COLO829 (cell line): Measurements from ENCODE around the gene TP53I11.
A peak's percentile ranks its signal among the peaks of the same experiment; 100 is the strongest.

ENCODE experiments used
- DNase-seq: peaks from one replicate; pipeline ENCODE4 v3.0.0; 2012; ENCODE audit warnings: low spot score

Gene TP53I11

GRCh38 chr11:44912270-44912987 is 38.3 kb downstream of the TP53I11 start:
- no peak for DNase-seq

- DNase-seq = peak; percentile 82
Observed at GRCh38 chr11:44911029-44911814, 39.5 kb downstream of the TP53I11 start.

GRCh38 chr11:44910591-44910990 is 40.1 kb downstream of the TP53I11 start:
- no peak for DNase-seq

- DNase-seq = no peak
Observed at GRCh38 chr11:44909557-44909956, 41.1 kb downstream of the TP53I11 start.

GRCh38 chr11:44906649-44907048 is 44.0 kb downstream of the TP53I11 start:
- no peak for DNase-seq

GRCh38 chr11:44905131-44905866 is 45.4 kb downstream of the TP53I11 start:
- DNase-seq = no peak

- no peak for DNase-seq
Observed at GRCh38 chr11:44904261-44905020, 46.2 kb downstream of the TP53I11 start.

GRCh38 chr11:44903518-44903917 is 47.2 kb downstream of the TP53I11 start:
- no peak for DNase-seq

- DNase-seq = no peak
Observed at GRCh38 chr11:44903035-44903434, 47.6 kb downstream of the TP53I11 start.

- no peak for DNase-seq
Observed at GRCh38 chr11:44901786-44902185, 48.9 kb downstream of the TP53I11 start.

- no peak for DNase-seq
Observed at GRCh38 chr11:44901120-44901633, 49.5 kb downstream of the TP53I11 start.

- peak; percentile 48 for DNase-seq
Observed at GRCh38 chr11:44899959-44900358, 50.7 kb downstream of the TP53I11 start.

GRCh38 chr11:44893846-44894617 is 56.7 kb downstream of the TP53I11 start:
- peak; percentile 68 for DNase-seq

GRCh38 chr11:44893308-44893822 is 57.3 kb downstream of the TP53I11 start:
- DNase-seq = no peak

- DNase-seq = no peak
Observed at GRCh38 chr11:44892843-44893242, 57.8 kb downstream of the TP53I11 start.

GRCh38 chr11:44889266-44889665 is 61.4 kb downstream of the TP53I11 start:
- no peak for DNase-seq

- DNase-seq = no peak
Observed at GRCh38 chr11:44887636-44888035, 63.0 kb downstream of the TP53I11 start.

GRCh38 chr11:44886790-44887140 is 63.9 kb downstream of the TP53I11 start:
- DNase-seq = peak; percentile 51

GRCh38 chr11:44885919-44886789 is 64.5 kb downstream of the TP53I11 start:
- DNase-seq = no peak
